HG02943 (cell line): Measurements from ENCODE around the gene AKT3.

Experiments
- ATAC-seq: cut with Tn5 transposase; IDR thresholded peaks from one replicate; pipeline ENCODE4 v1.9.1; 2021; ENCODE audit warnings: mild to moderate bottlenecking, low read depth, moderate library complexity; ENCODE audit not compliant: unreplicated experiment

Gene AKT3

DNA sequence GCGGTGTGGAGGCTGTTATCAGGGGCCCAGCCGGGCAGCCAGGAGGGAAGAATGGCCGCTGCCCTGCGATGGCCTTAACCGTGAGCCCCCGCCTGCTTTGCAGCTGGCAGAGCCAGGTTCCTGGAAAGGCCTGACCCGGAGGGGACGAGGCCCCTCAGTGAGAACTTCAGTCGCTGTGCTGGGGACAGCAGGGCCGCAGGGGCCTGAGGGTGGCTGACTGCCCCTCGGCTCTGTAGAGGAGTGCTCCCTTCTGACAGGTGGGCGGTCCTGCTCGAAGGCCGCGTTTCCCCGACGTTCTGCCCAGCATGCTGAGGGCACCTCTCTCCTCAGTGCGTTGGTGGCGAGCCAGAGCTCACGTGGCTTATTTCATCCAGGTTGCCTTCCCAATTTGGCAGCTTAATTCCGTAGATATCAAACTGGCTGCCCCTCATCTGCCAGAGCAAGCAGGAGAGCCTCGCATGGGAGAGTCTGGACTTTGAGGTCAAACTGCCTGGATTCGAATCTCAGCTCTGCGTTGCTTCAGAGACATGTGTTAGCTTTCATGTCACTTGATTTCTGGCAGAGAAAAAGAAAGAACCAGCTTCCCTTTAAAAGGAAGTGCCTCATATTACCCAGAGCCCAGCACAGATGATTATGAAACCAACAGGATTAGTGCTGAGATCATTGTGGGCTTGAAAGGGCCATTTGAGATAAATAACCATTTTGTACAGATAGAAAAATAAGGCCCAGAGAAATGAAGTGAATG, 354.4 kb downstream of the AKT3 start:
- ATAC-seq = no peak

DNA sequence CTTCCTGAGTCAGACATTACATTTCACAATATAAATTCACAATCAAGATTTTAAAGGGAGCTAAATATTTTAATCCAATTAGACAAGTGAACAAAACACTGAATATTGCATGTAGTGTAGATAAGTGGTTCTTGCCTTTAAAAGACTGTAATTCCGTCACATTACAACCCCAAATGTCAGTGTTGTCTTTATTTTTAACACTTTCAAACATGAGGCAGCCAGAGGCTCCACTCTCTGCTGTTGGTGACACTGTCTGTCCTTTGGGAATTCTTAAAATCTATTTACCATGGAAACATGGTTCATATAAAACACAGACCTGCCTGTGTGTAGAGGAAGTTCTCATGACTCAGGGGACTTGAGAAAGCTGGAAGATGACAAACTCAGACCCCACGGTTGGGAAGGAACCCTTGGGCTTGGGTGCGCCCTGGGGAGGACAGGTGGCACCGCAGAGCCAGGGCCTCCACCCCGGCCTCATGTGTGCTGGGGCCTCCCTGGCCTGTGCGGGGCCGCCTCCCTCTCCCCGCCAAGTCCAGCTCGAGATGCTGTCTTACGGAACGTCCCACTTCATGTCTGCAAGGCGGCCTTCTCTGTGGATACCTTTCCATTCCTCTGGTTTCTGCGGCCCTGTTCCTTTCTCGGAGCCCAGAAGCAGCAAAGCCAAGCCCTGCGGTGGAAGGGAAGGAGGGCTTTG, 355.2 kb downstream of the AKT3 start:
- ATAC-seq = no peak

DNA sequence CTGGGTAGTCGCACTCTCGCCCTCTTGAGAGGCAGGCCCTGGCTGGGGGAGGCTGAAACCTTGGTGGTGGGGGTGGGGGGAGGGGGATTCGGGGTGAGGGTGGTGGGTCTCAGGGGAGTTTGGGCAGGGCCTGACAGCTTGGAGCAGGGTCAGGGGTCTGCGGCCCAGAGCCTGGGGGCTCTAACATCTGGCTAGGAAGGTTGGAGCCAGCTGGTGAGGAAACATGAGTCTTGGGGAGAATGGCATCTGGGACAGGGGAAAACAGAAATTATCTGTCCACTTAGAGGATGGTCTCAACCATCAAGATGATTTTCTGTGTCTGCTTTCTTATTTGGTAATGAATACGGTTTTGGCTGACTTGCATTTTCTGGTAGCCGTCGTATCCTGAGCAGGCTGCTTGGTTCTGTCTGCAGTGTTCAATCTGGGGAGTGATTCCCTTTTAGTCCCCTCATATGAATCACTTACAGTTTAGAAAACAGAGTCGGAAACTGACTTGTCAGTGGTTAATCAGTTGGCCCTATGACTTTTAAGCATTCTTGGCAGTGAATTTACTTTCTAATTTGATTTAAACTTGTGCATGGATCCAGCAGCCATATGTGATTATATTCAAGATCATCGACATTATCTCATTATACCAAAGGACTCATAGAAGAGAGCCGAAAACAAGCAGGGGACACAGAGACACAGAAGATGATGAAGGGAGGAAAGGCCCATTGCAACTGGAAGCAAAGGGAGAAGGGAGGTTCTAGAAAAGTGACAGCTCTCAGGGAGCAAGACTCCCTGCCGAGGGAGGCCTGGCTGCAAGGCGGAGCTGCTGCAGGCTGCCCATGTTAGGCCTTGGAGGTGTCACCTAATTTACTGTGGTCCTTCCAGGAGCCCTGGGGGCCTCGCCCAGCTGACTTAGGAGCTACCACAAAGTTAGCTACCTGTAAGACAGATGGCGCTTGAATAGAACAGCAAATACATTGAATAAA, 356.6 kb downstream of the AKT3 start:
- no peak for ATAC-seq

DNA sequence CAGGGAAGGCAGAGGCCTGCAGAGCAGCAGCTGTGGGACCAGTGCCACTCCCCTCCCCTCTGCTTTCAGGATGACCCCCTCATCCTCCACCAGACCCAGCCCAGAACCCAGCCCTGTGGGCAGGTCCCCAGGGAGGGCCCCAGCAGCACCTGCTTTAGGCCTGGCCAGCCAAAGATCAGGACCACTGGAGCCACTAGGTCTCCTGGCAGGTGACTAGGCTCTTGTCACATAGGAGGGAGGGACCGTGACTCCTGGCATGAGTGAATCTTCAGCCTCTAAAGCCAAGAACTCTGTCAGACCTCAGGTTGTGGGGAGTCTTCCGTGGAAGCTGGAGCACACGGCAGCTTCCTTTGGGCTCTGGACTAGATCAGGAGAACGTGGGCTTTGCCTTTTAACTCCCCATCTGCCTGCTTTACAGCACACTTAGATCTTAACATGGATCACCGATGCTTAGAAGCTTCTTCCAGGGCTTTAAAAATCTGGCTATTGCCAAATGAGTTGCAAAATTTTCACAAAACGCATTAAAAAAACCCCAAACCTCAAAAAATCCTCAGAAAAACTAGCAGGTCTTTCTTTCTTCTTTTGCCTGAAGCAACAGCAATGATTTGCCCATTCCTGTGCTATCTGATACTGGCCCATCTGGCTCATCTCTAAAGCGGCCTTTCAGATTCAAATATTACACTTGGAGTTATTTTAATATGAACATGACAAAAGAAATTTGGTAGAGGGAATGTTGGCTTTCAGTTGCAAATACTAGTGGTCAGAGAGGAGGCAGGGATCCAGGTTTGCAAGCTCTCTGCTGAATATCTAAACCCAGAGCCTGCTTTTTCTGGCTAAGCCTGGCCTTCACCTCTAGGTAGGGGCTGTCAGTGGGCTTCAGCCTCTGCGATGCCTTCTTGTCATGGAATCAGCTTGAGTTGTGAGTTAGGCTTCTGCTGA, 359.0 kb downstream of the AKT3 start:
- ATAC-seq = no peak

DNA sequence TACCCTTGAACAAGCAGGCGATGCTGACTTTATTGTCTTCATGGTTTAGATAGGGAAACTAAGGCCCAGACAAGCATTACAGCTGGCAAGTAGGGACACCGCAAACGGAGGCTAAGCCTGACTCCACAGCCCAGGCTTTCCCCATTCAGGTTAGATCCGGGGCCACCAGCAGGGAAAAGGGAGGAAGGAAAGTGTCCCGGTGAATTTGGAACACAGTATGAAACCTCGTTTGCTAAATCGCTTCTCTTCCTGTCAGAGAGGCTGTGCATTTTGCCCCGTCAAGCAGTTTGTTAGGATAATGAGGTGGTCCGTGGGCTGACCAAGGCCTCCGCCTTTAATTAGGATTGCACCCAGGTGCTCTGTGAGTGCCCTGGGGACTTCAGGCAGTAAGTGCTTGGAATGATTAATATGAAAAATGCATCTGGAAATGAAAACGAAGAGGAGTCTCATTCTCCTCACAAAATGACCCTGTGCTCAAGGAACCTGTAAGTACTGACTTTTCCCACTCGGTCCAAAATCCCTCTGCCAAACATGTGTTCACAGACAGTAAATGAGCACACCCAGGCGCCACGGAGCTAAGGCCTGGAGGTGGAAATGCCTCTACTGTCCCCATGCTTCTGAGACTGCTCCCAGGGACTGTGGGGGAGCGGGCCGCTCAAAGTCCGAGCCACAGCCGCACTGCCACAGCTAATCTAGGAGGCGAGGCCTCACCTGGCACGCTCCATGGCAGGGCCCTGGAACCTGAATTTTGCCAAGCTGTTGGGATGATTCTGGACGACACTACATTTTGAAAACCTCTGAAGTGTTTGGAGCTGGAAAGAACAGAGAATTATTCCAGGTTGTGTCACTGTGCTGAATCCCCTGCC, 360.1 kb downstream of the AKT3 start:
- ATAC-seq = no peak

DNA sequence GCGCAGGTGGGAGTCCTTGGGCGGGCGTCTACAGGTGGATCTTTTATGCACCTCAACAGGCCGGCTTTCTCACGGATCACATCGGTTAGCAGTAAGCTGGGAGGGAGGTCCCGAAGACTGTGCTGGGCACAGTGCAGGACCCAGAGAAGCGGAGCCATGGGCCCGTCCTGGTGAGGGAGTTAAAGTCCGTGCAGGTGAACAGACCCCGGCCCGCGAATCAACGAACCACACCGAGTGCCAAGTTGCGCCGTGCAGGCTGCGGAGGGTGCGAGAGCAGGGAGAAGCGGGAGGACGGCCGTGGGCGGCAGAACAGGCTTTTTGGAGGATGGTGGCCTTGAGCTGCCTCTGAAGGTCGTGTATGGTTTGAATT, 360.9 kb downstream of the AKT3 start:
- ATAC-seq = no peak

DNA sequence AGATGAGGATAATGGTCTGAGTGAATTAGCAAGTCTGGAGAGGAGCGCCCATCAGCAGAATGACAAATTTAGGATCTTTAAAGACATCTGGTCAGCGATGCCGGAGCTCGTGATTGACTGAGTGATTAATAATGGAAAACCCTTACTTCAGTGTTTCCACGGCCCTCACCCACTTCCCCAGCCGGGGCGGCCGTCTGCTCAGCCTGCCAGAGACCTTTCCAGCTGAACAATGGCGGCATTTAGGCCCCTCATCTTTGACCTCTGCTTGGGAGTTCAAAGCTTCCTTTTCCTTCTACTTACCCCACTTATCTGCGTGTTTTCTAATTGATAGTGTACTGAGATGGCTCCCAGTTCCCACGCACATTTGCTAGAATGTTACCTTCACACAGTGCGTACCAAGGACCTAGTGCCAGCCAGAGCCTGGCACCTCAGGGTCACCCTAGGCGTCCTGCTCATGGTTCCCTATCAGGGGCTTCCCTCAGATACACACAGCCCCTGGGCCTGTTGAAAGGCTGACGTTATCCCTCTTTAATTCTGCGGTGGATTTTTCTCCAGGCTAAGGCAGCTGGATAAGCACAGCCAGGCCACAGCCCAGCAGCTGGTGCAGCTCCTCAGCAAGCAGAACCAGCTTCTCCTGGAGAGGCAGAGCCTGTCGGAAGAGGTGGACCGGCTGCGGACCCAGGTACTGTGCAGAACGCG, 361.4 kb downstream of the AKT3 start:
- ATAC-seq = no peak

DNA sequence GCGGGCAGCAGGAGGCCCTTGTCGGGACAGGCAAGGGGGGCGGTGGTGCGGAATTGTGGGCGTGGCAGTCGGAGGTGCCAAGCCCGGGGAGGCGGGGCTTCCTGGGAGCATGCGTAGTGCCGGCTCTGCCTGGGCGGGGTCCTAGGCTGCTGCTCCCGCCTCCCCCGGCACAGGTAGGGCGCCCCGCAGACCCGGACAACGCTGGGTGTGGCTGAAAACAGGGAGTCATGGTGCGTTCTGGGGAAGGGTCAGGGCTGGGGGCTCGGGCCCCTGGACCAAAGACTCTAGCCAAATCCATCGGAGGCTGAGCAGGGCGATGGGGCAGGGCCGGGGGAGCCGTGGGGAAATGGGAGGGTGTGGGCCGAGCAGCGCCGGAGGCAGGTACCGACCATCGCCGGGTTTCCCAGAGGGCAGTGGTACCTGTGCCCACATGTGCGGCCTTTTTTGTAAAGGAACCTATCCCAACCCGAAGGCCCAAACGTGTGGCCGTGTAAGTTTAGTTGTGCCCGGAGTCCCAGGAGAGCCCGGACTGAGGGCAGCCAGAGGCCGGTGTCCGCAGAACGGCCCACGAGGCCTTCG, 362.3 kb downstream of the AKT3 start:
- ATAC-seq = no peak

DNA sequence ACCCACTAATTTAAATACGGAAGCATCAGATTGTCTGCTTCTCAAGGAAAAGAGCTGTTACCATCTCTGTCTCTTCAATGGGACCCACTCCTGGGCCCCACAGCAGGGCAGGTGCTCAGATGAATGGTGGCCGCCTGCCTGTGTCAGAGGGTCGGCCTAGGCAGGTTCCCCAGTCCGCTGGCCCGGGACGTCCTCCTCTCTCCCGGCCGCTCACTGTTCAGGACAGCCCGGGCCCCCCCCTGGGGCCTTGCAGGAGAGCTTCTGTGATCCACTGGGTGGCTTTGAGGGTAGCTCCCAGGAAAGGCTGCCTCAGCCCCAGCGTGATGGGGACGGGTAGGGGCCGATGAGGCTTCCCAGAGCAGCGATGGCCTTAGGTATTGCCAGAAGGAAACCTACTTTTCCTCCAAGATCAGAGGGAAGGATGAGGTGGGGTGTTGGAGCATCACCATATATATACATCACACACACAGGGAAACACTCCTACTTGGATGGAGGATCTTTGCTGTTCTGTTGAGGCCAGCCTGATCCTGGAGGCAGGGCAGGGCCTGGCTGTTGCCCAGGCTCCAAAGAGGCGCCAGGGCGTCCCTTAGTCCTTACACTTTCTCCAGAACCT, 362.9 kb downstream of the AKT3 start:
- no peak for ATAC-seq

DNA sequence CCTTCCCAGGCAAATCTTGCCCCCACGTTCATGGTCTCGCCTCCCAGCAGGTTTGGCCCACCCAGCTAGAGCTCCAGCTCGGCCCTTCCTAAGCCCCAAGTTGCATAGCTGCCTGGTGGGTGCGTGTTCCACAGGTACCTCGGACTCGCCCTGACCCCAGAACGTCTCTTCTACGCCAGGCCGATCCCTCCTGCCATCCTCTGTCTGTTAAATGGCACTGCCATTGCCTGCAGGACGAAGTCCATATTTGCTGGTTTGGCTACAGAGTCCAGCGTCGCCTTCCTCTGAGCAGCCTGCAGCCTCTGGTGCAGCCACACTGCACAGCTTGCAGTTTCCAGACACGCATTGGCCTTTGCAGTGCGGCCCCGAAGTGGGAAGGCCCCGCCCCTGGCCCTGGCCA, 366.1 kb downstream of the AKT3 start:
- ATAC-seq = no peak

DNA sequence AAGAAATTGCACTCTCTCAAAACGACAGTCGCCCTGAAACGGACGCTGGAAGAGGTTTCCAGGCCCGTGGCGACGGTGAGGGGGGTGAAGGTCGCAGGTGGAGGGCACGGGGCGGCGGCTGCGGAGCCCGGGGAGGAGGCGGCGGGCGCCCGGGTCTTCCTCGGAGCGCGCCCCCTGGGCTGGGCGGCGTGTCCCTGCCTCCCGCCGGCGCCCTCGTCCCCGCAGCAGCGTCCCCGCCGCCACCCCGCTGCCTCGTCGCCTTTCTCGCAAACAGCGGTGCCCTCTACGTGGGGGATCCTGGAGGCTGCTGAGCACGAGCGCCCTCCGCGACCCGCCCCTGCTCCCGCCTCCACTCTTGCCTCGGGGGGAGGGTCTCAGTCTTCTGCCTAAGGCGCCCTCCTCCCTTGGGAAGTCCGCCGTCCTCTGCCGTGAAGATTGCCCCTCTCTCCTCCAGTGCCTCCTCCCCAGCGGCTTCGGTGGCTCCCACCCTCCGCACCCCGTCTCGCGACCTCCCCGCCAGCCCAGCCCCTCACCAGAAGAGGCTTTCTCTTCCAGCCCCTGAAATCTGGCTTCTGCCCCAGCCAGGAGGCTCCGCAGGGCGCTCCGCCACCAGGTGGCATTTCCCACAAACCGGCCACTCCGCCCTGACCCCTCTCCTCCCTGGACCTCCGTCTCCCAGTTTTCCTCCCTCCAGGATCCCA, 366.8 kb downstream of the AKT3 start:
- ATAC-seq = no peak

DNA sequence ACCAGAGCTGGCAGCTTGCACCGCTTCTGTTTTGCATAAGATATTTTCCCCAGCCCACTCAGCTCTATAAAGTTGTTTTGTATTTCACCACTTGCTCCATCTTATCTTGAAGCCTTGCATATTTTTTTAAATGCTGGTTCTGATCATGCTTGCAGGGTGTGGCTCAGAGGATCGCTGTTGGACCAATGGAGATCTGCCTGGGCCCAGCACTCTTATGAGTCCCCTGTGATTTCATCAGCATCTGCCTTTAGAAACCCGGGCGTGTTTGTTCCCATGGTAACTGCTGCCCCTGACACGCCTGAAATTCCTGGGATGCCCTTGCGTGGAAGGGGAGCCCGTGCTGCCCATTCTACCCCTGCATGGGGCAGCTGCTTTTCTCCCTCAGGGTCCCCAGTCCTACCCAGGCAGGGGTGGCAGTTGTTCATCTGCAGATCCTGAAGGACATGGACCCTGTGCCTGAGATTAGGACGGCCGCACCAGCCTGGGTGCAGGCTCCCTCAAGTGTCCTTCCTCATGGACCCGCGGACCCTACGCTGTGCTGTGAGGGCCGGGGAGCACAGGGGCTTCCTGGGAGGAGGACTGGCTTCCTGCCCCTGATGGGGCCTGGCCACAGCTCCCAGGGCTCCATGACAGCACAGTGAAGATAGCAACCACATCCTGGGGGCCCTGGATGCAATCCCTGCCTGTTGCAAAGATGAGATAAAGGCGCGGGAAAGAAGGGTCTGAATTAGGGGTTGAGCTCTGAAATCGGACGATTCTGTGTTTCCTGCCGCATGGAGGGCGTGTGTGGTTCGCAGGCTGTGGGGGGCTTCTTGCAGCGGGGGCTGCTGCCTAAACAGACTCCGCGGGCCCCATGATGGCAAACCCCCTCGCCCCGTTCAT, 367.7 kb downstream of the AKT3 start:
- ATAC-seq = no peak

DNA sequence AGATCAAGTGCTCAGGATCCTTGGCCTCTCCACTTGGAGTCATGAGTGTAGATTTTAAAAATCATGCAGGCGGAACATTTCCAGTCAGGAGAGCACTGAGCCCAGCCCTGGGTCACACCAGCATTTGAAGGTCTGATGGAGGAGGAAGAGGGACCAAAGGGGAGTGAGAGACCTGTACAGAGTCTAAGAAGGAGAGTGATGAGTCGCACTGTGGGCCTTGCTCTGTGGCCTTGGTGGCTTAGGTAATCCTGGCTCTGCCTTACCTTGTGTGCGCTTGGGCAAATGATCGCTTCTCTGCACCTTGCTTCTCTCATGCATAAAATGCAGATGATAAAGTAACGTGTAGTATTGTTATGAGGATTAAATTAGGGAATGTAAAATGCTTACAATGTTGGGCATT, 368.9 kb downstream of the AKT3 start:
- no peak for ATAC-seq

DNA sequence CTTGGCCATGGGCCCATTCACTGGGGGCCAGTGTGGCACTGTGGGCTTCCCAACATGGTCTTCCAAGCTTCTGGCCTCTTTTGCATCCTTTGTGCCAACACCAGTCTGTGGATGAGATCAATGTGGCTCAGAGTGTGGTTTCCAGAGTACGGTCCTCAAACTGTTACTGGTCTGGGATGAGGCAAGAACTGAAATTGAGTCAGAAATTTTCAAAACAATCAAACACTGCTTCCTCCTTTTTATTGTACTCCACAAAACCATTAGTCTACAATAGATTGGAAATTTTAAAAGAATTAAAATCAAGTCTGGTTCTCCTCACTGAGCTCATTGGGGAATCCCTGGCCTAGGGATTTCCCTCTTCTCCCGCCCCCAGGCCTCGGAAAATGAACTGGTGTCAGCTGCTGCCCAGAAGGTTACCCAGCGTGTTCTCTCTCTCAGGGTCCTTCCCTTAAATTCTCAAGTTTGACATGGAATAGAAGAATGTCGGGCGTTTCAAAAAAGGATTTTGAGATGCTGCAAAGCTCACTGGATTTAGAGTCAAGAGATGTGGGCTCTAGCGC, 372.2 kb downstream of the AKT3 start:
- no peak for ATAC-seq

DNA sequence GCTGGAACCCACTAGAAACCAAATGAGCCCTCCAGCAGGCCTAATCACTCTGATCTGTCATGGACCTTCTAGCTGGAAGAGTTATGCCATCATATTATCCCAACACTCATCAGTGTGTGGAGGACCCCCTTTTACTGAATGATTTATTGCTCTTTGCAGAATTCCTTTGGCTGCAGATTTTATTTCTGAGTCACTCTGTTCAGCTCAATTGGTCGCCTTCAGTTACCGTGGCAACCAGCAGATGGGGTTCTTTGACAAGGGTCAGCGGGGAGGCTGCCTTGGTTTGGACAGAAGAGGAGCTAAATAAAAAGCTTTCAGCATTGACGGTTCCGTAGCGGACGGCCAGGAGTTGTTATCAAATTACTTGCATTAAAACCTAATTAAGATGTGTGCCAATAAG, 374.1 kb downstream of the AKT3 start:
- no peak for ATAC-seq

DNA sequence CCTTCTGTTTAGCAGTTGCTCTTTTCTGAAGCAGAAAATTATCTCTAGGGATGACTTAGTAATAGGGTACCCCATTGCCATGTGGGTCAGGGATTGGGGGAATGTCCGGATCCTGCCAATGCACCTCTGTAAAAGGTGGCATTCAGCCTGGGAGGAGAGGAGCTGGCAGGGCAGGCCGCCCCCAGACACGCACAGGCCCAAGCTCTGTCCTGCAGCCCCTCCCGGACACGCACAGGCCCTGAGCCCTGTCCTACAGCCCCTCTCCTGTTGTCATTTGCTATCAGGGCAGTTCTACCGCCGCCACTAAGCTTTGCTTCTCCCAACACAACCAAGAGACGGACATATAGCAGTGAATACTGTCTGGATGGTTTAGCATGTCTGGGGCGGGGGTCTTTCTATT, 375.1 kb downstream of the AKT3 start:
- no peak for ATAC-seq
